ENCODE data around the gene AHNAK.

Gene AHNAK

GRCh38 chr11:62402960-62403730 lies 143.5 kb downstream of the AHNAK start:
- no peak for DNase-seq (ENCODE audit: low read depth in 2 of 2)

- DNase-seq (ENCODE audit: low read depth in 2 of 2), result peak in 1 of 2 donors; percentile 19
Observed at GRCh38 chr11:62402226-62402959, 144.2 kb downstream of the AHNAK start.

GRCh38 chr11:62401811-62402210 lies 144.8 kb downstream of the AHNAK start:
- no peak for DNase-seq (ENCODE audit: low read depth in 2 of 2)

- DNase-seq (ENCODE audit: low read depth in 2 of 2), result no peak
Observed at GRCh38 chr11:62401356-62401755, 145.2 kb downstream of the AHNAK start.

GRCh38 chr11:62400760-62401159 lies 145.8 kb downstream of the AHNAK start:
- DNase-seq (ENCODE audit: low read depth in 2 of 2), result no peak

GRCh38 chr11:62400281-62400680 lies 146.3 kb downstream of the AHNAK start:
- no peak for DNase-seq (ENCODE audit: low read depth in 2 of 2)

GRCh38 chr11:62399878-62400266 lies 146.7 kb downstream of the AHNAK start:
- no peak for DNase-seq (ENCODE audit: low read depth in 2 of 2)

GRCh38 chr11:62399172-62399877 lies 147.3 kb downstream of the AHNAK start:
- no peak for DNase-seq (ENCODE audit: low read depth in 2 of 2)

GRCh38 chr11:62398011-62398994 lies 148.3 kb downstream of the AHNAK start:
- DNase-seq (ENCODE audit: low read depth in 2 of 2), result no peak

GRCh38 chr11:62395885-62396551 lies 150.6 kb downstream of the AHNAK start:
- DNase-seq (ENCODE audit: low read depth in 2 of 2), result no peak

GRCh38 chr11:62394825-62395538 lies 151.6 kb downstream of the AHNAK start:
- peak; percentile 13 to 28 for DNase-seq (ENCODE audit: low read depth in 2 of 2)

- DNase-seq (ENCODE audit: low read depth in 2 of 2), result no peak
Observed at GRCh38 chr11:62393735-62394134, 152.9 kb downstream of the AHNAK start.

GRCh38 chr11:62393061-62393611 lies 153.5 kb downstream of the AHNAK start:
- peak in 1 of 2 donors; percentile 4 for DNase-seq (ENCODE audit: low read depth in 2 of 2)

- no peak for DNase-seq (ENCODE audit: low read depth in 2 of 2)
Observed at GRCh38 chr11:62392506-62392905, 154.1 kb downstream of the AHNAK start.

- DNase-seq (ENCODE audit: low read depth in 2 of 2), result no peak
Observed at GRCh38 chr11:62391642-62392425, 154.8 kb downstream of the AHNAK start.

- DNase-seq (ENCODE audit: low read depth in 2 of 2), result no peak
Observed at GRCh38 chr11:62390722-62391121, 155.9 kb downstream of the AHNAK start.

- DNase-seq (ENCODE audit: low read depth in 2 of 2), result no peak
Observed at GRCh38 chr11:62390237-62390636, 156.4 kb downstream of the AHNAK start.

GRCh38 chr11:62388999-62389398 lies 157.6 kb downstream of the AHNAK start:
- DNase-seq (ENCODE audit: low read depth in 2 of 2), result no peak

GRCh38 chr11:62387381-62387780 lies 159.2 kb downstream of the AHNAK start:
- DNase-seq (ENCODE audit: low read depth in 2 of 2), result no peak
